NCI-H774 (cell line): ENCODE data around the gene UBE2V1.

Experiments
- DNase-seq: peaks from one replicate; lab custom pipeline; 2025; lab: John Stamatoyannopoulos, UW

Gene UBE2V1

DNA sequence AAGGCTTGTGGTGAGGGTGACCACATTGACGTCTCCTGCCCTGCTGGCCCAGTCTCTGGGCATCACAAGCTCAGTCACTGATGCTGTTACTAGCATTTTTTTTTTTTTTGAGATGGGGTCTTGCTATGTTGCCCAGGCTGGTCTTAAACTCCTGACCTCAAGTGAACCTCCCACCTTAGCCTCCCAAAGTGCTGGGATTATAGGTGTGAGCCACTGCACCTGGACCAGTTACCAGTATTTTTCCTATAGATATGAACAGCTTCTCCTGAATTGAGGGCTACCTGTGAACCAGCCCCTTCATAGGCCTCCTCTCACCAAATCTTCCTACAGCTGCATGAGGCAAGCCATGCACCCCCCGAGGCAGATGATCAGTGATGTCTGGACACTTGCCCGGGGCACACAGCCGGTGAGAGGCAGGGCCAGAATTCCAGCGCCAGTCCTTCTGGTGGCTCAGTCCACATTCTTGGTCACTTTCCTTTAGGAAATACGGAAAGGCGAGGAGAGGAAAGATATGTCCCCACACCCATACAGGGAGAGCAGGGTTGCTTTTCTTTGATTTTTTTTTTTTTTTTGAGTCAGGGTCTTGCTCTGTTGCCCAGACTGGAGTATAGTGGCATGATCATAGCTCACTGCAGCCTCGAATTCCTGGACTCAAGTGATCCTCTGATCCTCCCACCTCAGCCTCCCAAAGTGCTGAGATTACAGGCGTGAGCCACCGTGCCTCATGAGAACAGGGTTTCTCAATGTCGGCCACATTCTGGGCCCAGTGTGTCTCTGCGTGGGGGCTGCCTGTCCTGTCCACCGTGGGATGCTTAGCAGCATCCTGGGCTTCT is 50.7 kb downstream of the UBE2V1 start:
- no peak for DNase-seq

DNA sequence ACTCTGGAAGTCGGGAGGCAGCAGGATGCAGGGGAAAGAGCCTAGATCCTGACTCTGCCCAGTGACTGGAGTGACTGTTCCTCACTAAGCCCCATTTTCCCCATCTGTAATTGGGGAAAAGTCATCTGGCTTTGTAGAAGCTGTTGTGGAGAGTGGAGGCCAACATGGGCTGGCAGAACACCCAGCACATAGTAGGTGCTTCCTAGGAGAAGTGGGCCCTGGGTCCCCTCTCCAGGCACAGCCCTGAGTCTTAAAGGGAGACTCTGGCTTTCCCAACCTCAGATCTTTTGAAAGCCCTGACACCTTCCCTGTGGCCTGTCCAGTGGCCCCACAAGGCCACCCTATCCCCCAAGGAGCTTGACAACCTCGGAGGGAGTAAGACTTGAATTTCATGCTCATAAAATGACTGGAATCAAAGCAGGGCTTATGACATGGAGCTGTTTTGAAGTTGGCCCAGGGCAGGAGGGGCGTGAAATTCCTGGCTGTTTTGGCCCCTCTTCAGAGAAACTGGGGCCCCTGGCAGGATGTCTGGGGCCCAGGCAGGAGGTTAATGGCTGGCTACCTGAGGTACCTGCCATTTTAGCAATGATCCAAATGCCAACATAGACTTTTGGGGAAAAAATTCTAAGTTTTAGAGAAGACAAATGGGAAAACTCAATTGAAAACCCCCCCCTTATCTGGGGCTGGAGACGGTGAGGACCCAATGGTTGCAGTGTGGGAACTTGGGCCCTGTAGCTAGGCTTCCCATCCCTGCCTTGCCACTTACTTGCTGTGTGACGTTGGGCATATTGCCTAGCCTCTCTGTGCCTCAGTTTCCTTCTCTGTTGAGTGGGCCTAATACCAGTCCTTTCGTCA is 51.6 kb downstream of the UBE2V1 start:
- no peak for DNase-seq

DNA sequence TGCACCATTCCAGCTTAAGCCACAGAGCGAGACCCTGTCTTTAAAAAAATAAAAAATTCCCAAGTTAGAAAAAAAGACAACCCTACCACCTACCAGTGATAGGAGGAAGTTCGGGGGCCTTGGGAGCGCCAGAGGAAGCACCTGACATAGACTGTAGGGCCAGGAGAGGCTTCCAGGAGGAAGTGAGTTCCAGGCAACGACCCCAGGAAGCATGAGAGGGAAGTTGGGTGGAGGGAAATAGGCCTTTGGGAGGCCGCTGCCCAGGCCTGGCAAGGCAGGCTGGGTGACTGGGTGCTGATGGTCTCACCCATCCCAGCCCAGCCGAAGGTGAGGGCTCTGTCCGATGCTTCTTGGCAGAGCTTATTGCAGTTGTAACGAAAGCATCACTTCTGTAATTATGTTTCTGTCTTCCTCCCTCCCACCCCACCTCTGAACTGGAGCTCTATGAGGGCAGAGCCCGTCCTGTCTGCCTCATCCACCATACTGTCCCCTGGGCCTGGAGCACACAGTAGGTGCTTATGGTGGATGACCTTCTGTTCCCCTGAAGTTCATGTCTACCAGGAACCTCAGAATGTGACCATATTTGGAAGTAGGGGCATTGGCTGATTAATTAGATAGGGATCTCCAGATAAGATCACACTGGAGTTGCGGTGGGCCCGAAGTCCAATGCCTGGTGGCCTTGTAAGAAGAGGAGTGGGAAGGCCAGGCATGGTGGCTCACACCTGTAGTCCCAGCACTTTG is 54.1 kb downstream of the UBE2V1 start:
- DNase-seq: no peak

DNA sequence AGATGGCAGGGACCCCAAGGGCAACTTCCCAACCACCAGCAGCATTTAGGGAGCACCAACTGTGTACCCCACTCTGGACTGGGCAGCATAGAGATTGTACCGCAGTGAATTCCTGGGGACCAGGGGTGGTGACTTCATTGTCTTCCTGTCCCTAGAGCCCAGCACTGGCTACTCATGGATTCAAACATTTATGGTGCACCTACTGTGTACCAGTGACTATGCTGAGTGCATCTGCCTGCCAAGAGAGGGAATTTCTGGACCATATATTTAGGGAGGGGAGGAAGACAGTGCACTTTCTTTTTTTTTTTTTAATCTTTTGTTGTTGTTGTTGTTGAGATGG is 55.3 kb downstream of the UBE2V1 start:
- no peak for DNase-seq

DNA sequence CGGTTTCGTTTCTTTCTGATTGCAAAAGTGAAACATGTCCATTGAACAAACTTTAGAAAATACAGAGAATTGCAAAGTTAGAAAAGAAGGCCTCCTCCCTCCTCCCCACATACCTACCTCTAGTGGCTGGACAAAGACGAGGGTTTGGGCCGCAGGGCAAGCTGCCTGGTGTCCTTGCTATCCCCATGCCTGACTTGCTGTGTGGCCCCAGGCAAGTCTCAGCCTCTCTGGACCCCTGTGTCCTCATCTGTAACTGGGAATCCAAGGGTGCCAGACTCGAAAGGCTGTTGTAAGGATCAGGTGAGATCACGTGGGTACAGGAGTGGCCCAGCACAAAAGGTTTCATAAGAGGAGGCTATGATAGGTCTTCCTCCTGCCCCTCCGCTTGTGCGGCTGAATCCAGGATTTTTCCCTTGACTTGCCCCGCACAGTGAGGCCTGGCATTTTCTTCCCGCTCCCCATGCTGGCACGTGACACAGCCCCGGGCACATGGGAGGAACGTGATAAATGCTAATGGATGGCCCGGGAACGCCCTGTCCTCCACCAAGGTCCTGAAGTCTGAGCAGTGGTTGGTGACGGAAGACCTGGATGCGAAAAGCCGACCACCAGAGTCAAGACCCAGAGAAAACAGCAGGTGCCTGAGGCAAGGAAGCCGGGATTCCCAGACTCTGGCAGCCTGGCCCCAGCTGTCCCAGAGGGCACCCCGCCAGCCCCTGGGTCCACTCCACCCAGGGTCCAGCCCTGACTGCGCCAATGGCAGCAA is 55.8 kb downstream of the UBE2V1 start:
- no peak for DNase-seq

DNA sequence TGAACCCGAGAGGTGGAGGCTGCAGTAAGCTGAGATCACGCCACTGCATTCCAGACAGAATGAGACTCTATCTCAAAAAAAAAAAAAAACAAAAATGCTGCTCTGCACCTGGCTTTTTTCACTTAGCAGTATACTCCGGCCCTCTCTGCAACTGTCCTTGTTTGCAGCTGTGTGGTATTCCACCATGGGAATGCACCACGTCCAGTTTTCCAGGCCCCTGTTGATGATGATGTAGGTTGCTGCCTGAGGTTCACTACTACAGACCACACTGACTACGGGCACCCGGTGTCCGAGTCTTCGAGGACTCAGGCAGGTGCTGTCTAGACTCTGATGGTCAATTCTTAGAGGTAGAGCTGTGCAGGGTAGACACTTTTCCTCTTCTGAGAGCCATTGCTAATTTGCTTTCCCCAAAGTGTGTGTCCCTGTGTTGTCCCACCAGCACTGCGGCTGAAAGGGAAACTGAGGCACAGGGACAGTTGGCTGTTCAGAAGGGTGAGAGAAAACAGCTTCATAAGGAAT is 56.5 kb downstream of the UBE2V1 start:
- DNase-seq: no peak

DNA sequence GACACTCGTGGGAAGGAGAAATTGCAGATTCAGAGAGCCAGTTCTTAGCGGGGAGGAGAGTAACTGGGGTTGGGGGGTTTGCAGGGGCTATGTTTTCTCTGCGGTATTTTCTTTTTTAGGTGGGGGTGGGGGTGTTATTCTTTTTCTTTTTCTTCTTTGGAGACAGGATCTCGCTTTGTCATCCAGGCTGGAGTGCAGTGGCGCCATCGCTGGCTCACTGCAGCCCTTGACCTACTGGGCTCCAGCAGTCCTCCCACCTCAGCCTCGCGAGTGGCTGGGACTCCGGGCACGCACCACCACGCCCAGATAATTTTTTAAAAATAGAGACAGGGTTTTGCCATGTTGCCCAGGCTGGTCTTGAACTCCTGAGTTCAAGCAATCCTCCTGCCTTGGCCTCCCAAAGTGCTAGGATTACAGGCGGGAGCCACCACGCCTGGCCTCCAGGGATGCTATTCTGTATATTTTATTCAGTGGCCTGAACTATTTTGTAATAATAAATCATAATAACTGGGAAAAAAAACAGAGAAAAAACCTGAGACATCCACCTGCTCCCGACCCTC is 57.3 kb downstream of the UBE2V1 start:
- DNase-seq: no peak

DNA sequence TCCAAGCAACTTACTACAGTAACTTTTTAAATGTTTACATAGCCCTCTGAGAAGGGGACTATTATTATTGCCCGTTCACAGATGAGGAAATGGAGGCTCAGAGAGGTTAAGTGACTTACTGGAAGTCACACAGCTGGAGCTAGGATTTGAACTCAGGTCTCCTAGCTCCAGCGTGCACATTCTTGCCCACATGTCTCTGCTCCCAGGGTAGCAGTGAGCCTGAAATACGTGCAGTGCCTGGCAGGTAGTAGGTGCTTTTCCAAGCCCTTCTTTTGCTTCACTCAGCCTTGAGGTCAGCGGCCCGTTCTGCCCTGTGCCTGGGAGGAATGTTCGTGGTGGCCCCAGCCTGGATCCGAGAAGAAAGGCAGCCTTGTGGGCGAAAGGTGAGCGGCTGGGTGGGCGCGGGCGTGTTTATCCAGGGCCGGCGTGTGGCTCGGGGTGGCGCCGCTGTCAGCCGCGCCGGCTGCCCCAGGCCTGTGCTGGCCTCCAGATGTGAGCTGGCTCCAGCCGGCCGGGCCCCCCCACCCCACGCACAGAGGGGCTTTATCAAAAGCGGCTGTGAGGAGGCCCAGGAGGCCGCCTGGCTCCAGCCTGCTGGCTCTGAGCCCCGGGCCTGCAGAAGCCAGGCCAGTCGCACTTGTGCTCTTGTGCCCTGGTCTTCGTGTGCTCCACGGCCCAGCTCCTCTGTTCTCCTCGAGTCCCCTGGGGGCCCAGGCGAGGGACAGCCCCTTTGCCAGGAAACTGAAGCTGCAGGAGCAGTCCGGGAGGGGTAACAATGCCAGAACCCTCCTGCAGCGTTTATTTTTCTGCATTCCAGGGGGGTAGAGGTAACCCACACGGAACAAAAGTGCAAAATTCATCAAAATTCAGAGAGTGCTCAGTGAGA is 58.1 kb downstream of the UBE2V1 start:
- DNase-seq: no peak

DNA sequence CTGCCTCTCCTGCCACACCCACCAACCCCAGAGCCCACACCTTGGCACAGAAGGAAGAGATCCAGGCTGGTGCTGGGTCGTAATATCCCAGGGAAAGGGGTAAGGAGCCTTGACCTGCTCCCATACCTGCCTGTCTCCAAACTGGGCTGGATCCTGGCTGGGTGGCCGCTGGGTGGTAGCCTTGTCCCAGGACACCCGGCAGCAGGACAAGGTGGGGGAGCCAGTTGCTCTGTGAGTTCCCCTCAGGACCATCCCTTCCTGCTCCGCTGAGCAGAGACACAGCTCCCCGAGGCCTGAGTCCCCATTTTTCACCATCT is 58.8 kb downstream of the UBE2V1 start:
- no peak for DNase-seq

DNA sequence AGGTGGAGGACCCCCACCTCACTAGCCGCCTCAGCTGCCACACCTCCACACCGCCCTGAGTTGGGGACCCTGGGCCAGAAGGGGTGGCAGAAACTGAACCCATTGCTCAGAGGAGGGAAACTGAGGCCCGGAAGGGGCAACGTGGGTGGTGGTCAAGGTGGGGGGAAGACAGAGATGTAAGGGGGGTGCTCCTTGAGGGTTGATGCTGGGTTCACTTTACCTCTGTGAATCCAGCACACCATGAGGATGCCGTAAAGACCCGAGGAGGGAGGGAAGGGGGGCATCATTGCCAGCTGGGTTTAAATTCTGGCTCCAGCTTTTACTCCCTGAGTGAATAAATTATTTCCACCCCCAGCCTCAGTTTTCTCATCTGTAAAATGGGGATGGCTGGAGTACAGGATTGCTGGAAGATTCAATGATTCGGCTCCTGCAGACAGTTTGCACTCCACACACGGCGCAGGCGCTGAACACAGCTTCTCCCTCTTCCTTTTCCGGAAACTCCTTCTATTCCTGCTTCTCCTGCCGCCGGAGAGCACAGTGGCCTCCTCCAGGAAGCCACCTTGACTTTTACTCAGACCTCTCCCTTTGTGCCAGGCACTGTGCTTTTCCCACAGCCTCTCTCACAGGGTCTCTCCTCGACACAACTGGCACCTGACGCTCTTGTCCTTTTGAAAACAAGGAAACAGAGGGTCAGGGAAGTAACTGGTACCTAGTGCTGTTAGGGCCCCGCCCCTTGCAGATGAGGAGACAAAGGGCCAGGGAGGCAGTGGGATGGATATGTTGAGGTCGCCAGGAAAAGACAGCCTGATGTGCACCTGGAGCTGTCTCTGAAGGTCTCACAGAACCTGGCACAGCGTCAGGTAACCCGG is 59.4 kb downstream of the UBE2V1 start:
- no peak for DNase-seq

DNA sequence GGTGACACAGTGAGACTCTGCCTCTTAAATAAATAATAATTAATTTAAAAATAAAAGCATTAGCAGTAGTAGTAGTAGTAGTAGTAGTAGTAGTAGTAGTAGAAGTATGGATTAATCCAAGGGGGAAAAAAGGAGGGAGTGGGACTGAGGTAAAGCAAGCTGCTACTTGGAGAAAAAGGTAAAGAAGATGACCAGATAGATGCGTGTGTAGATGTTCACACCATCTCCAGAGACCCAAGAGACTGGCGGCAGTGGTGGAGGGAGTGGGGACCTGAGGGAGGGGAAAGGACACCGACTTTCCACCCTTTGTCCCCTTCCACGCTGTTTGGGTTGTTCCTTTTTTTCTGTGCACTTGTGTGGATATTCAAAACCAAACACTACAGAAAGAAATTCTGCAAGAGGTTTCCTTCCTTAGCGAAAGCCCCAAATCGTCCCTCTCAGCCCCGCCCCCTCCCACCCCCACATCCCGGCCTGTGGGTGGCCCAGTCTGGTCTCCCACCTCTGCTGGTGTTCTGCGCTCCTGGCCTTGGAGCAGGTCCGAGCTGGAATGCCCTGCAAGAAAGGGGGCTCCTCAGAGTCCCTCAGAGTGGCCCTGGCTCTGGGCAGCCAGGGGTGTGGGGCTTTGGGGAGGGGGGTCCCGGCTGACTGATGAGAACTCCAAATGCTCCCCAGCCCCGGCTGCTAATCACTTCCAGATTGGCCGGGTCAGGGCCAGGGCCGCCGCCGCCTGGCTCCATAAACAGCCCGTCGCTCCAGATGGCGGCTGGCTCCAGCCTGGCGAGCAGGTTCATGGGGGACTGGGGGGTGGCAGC is 60.2 kb downstream of the UBE2V1 start:
- no peak for DNase-seq

DNA sequence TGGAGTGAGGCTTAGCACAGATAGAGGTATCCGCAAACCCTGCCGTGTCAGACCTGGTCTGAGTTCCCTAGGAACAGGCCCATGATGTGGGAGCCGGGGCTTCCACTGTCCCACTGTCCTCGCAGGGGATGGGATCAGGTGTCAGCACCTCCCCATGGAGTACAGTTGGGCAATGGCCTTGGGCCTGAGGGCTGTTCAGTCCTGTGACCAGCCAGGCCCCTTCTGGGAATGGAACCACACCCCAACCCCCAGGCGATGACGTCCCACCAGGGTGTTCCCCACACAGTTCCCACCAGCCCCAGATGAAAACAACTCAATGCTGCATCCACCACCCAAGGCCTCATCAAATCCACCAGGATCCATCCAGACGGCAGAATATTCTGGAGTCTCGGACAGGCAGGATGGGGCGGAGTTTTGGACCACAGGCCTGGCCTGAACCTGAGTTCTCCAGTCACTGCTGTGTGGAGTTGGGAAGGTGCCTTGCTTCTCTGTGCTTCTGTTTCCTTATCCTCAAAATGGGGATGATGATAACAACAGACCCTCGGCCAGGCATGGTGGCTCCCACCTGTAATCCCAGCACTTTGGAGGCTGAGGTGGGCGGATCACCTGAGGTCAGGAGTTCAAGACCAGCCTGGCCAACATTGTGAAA is 62.2 kb downstream of the UBE2V1 start:
- DNase-seq: no peak

DNA sequence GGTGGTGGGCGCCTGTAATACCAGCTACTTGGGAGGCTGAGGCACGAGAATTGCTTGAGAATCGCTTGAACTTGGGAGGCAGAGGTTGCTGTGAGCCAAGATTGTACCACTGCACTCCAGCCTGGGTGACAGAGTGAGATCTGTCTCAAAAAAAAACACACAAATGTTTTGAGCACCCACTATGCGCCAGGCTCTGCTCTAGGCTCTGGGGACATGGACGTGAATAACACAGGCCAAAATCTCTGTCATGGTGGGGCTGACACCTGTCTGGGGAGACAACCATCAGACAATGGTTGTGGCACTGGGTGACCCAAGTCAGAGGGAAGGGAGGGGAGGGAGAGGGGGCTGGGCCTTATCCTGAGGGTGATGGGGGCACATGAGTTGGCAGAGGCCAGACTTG is 62.7 kb downstream of the UBE2V1 start:
- DNase-seq: no peak

DNA sequence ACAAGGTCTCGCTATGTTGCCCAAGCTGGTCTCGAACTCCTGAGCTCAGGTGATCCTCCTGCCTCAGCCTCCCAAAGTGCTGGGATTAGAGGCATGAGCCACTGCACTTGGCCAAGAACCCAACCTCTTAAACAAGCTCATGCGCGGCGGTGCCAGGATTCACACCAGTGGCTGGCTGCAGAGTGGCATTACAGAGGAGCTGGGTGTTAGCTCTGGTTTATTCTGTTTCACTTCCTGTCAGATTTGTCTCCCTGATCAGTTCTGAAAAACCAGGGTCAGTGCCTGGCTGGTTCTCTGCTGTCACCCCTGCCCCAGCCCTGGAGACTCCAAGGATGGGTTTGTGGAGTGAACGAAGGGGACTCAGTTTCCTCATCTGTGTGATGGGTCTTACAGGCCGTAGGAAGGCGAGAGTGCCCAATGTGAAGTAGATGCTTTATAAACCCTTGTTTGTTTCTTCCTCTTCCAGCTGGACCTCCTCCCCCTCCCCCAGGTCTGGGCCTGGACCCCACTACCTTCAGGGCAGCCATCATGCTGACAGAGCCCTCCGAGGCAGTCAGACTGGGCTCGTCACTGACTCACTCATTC is 63.4 kb downstream of the UBE2V1 start:
- DNase-seq: no peak

DNA sequence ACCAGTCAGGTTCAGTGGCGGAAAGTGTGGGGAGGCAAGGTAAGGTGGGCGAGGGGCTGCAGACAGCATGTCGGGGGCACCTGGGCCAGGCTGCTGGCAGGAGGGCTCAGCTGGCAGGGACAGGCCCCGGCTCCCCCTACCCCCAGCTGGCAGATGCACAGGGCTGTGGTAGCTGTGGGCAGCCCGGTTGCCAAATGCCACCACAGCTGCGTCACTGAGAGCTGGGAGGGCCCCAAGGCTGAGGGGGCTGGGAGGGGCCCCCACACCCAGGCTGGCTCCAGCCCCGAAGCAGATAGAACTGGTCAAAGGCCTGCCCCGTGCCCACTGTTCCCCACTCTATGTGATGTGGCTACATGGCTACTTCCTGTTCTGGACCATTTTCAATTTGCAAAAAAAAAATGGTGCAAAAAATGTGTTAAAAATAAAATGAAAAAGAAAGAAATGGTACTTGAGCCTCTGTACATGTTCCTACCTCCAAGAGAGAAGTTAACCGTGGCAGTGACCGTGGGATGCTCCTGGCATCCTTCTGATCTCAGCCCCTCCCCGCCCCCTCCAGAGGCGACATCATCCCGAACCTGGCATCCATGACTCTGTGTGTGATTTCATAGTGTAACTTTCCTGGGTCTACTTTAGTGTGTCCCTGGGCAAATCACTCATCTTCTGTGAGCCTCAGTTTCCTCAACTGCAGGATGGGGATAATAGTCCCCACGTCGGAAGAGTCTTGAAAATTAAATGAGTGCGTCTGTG is 64.4 kb downstream of the UBE2V1 start:
- DNase-seq: no peak

DNA sequence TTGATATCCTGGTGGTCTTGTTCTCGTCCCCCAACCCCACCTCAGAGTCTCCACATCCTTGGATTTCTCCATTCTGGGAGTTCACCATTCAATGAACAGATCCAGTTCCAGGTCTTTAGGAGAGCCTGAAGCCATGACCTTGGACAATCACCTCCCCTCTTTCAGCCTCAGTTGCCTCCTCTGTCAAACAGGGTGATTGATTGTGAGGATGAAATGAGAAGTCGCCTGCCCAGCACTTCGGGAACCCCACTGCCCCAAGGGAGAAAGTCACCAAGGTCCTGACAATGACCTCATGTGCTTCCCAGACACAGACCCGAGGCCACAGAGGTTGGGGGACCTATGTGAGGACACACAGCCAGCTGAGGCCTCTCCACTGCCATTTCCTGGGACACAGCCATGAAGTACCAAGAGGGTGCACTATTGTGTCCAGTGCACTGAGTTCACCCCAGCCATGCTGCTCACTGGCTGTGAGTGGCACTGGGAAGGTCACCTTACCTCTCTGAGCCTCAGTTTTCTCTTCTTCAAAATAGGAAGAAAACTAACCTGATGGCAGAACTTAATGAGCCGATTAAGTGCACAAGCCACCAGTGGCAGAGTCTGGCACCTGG is 68.5 kb downstream of the UBE2V1 start:
- DNase-seq: no peak
